GM19035 (cell line): ENCODE results near the gene MASP2.
"Not testable (repeated sequence)": the region's sequence is repeated elsewhere in the genome, so short reads cannot be mapped to it uniquely, and the experiment has no call there.

Experiments
- ATAC-seq: cut with Tn5 transposase; IDR thresholded peaks from one replicate; pipeline ENCODE4 v1.9.1; 2021; ENCODE audit not compliant: unreplicated experiment

Gene MASP2

GRCh38 chr1:10990828-10991227 is 56.2 kb downstream of the MASP2 start:
- ATAC-seq = no peak

GRCh38 chr1:10989920-10990516 is 57.0 kb downstream of the MASP2 start:
- not testable (repeated sequence) for ATAC-seq

- ATAC-seq = no peak
These were observed 57.9 kb downstream of the MASP2 start for GRCh38 chr1:10989095-10989494.

- ATAC-seq = no peak
These were observed 59.1 kb downstream of the MASP2 start for GRCh38 chr1:10987840-10988417.

GRCh38 chr1:10986525-10986890 is 60.5 kb downstream of the MASP2 start:
- ATAC-seq = peak; percentile 26

GRCh38 chr1:10980841-10981727 is 66.0 kb downstream of the MASP2 start:
- no peak for ATAC-seq

- no peak for ATAC-seq
These were observed 66.9 kb downstream of the MASP2 start for GRCh38 chr1:10980094-10980577.

GRCh38 chr1:10979483-10979920 is 67.5 kb downstream of the MASP2 start:
- no peak for ATAC-seq

GRCh38 chr1:10978719-10979118 is 68.3 kb downstream of the MASP2 start:
- ATAC-seq = no peak
